ENCODE results near the gene NDST1.

GRCh38 chr5:150562832-150563231, 54.9 kb downstream of the NDST1 start:
- TF ChIP-seq GATA3 (IDR thresholded peaks at IDR 0.05; ENCODE audit: low read depth, low read length), result no peak
- no peak for TF ChIP-seq GATA2 (IDR thresholded peaks at IDR 0.05; ENCODE audit: low read depth, low read length)

Data from SH-SY5Y (cell line).